GM08714 (cell line): ENCODE results near the gene NECAB2.

ENCODE experiments used
- H3K4me3 ChIP-seq: fragments of 200-500 bp; sonication (Bioruptor generic); 2 replicates; pipeline ENCODE4 v1.5.1; 2014; ENCODE audit warnings: mild to moderate bottlenecking, low read length, inconsistent platforms
- ZNF274 ChIP-seq: IDR thresholded peaks from 2 replicates; pipeline ENCODE4 v1.6.1; 2012; ENCODE audit warnings: mild to moderate bottlenecking, low read depth, low read length

NECAB2 gene

DNA sequence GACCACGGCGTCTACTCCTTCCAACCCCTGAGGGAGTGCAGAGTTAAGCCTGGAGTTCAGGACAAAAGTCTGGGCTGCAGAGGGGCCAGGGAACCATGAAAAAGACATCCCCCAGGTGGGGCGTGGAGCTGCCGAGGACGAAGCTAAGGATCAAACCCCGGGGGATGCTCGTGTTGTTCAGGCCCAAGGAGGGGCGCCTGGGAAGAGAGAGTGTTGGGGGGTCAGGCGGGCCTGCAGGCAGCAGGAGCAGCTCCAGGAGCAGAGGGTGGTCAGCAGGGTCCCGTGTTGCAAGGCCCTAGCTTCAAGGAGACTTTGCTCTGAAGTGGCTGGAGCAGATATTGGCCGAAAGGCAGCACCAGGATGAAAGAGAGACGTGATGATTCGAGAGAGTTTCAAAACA lies 26.7 kb downstream of the NECAB2 start:
- H3K4me3 ChIP-seq: no peak overlapping the region
- no peak for TF ChIP-seq ZNF274

DNA sequence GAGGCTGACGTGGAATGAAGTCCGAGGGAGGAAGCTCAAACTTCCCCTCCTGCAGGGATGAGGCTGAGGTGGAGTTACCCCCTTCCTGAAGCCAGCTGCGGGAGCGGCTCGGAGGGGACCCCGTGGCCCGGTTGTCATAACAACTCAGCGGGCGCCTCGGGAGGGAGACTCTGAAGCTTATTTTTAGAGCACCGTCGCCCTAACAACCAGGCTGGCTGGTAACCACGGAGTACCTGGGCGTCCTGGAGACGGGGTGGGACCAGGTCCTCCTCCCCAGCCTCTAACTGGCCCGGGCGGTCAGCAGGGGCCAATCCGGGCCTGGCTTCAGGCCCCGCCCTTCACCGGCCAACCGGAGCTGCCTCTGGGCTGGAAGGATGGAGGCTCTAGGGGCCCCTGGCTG lies 27.7 kb downstream of the NECAB2 start:
- no peak overlapping the region for H3K4me3 ChIP-seq
- TF ChIP-seq ZNF274: no peak

DNA sequence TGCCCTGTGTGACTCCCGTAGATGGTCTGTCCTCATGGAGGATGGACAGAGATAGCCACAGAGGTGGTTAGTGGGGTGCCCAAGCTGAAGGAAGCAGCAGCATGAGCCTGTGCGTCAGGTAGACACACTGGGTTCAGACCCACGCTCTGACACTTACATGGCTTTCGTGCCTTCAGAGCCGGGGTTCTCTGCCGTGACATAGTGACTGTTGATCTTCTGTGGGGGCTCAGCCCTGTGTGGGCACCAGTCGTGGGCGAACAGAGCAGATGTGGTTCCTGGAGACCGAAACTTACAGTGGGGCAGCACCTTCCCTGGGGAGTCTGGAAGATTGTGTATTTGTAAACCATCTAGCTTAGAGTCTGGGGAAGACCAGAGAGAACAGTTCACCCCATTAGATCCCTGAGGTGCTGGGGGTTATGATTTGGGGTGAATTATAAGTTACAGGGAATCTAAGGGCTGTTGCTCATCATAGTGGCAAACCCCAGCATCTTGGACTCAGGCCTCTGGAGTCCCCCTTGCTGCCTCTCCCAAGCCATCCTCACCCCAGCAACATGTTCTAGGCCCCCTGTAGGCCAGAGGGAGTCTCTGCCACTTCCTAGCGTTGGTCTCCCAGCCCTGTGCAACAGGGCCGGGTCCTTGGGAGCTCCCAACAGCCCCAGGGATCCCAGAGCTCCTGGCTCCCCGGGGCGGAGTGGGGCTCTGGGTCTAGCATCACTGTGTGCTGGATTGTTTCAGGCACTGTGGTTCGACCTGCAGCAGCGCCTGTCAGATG lies 28.6 kb downstream of the NECAB2 start:
- no peak for TF ChIP-seq ZNF274
- no peak overlapping the region for H3K4me3 ChIP-seq

DNA sequence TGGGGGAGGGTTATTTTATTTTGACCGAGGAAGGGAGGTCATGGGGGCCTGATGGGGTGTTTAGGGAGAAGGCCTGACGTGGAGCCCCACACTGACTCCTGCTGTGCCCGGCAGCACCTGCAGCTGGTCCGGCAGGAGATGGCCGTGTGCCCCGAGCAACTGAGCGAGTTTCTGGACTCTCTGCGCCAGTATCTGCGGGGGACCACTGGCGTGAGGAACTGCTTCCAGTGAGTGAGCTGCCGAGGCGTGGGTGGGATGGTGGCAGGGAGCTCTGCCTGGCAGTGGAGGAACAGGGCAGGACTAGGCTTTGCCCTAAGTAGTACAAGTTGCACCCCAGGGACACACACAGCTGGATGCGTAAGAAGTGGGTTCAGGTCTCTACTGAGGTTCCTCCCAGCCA lies 30.0 kb downstream of the NECAB2 start:
- no peak for TF ChIP-seq ZNF274
- H3K4me3 ChIP-seq: no peak overlapping the region

DNA sequence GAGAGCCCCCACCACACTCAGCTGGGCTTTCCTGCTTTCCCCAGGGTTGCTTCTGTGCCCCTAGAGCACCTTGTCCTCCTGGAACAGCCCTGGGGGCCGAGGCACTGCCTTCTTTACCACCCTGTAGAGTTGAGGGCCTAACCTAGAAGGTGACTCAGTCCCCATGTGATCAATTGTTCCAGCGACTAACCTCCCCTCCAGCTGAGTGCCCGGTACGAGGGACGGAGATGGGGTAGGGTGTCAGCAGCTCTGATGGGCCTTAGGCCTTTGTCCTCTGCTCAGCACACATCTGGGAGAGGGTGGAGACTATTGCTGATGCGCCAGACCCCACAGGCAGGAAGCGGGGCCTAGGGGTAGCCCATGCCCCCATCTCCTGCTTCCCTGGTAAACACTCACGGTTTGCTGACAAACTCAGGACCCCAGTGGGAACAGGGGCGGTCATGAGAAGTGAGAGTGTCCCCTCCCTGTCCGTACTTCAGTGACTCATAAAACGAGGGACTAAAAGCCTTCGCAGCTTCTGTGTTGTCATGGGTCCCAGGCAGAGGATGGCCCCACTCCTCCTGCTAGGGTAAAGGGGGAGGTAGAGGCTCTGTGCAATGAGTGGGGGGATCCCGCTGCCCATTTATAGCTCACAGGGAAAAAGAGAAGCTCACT lies 33.1 kb downstream of the NECAB2 start:
- H3K4me3 ChIP-seq: no peak overlapping the region
- no peak for TF ChIP-seq ZNF274

DNA sequence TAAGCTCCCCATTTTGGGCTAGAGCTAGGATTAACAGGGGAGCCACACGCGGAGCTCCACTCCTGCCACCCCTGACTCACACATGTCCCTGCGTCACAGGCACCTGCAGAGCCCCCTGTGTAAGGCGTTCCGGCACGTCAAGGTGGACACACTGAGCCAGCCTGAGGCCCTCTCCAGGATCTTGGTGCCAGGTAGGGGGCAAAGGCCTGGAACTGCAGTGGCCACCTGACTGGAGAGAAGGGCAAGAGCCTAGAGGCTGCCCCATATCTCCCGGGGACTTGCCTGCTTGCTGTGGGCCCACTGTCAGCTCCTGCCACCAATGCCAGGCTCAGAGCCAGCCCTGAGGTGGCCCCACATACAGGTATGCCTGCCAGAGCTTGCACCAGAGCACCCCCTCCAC lies 33.7 kb downstream of the NECAB2 start:
- H3K4me3 ChIP-seq: no peak overlapping the region
- no peak for TF ChIP-seq ZNF274

DNA sequence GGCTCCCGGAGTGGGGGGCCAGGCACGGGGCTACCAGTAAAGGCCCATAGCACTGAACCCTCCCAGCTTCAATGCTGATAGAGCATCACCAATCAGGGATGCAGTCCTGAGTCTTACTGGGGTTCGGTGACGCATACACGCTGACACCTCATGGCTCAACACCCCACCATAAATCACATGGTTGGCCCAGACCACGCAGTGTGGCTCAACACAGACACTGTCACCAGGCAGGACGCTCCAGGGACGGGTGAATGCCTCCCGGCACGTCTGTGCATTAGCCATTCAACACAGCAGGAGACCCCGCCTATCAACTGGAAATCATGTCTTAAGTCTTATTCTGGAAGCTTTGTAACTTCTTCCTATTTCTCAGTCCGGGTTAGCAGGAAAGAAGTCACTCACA lies 35.0 kb downstream of the NECAB2 start:
- no peak for TF ChIP-seq ZNF274
- H3K4me3 ChIP-seq: no peak overlapping the region

DNA sequence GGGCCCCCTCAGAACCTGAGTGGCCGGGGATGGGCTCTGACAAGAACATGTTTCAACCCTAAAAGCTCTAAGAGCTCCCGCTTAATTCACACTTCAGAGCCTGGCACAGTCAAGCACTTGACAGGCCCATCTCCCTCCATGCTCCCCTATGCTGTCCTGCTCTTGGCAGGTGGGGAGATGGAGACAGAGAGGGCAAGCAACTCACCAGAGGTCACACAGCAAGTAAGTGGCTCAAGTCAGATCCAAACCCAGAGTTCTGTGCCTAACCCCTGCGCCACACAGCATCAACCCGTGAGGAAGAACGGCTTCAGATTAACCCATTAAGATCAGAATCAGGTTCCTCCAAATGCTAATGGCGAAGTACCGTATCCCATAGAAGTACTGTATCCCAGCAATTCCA lies 36.4 kb downstream of the NECAB2 start:
- no peak for TF ChIP-seq ZNF274
- H3K4me3 ChIP-seq: no peak overlapping the region

DNA sequence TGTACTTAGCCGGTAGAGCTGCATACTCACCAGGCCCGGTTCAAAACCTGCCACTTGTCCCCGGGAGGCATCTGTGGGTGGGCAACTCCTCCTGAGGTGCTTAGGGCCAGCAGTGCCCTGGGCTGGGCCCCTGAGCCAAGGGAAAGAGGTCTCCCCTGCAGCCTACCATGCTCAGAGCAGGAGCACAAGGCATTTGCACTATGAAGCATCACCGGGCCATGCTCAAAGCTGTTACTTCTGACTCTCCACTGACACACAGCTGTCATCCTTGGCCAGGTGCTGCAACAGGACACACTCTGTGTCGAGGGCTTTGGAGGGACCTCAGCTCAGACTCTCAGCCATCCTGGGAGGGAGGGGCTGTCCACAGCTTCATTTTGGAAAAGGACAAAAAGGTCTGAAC lies 37.3 kb downstream of the NECAB2 start:
- no peak overlapping the region for H3K4me3 ChIP-seq
- TF ChIP-seq ZNF274: no peak

DNA sequence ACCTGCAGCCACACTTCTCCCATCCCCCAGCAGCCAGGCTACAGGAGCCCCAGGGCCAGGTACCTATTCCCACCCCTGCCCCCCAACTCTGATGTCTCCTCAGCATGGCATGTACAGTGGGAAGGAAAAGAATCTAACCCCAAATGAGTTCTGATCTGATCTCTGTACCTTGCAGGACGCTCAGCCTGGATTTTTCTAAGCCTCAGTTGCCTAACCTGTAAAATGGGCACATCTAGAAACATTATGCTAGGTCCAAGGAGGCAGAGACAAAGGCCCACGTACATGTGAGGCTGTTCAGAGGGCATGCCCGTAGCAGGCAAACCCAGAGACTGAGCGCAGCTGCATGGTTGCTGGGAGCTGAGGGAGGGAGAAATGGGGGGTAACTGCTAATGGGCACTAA lies 39.5 kb downstream of the NECAB2 start:
- TF ChIP-seq ZNF274: no peak
- no peak overlapping the region for H3K4me3 ChIP-seq

DNA sequence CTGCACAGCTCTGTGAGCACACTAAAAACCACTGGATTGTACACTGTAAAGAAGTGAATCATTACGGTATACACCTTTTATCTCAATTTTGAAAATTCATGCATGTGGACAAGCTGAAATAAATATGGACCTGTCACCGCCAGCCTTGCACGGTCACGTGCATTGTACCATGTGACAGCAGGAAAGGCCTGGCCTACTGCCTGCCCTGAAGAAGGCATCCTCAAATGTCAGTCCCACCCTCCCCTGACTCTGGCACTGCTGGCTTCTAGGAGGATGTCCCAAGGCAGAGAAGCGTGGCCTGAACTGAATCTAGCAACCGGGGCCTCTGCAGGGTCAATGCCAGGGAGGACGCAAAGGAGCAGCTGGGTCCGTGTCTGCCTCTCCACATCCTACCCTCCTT lies 39.9 kb downstream of the NECAB2 start:
- no peak overlapping the region for H3K4me3 ChIP-seq
- no peak for TF ChIP-seq ZNF274

DNA sequence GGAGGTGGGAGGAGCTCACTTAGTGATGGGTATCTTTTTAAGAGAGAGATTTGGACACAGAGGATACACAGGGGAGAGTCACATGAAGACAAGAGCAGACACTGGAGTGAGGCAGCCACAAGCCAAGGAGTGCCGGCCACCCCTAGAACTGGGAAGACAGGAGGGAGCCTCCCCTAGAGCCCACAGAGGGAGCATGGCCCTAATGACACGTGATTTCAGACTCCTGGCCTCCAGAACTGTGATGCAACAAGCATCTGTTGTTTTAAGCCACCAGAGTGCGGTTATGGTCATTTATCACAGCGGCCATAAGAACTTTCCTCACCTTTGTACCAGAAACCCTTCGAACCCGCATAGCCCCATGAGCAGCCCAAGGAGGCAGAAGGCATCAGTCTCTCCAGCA lies 41.2 kb downstream of the NECAB2 start:
- TF ChIP-seq ZNF274: no peak

DNA sequence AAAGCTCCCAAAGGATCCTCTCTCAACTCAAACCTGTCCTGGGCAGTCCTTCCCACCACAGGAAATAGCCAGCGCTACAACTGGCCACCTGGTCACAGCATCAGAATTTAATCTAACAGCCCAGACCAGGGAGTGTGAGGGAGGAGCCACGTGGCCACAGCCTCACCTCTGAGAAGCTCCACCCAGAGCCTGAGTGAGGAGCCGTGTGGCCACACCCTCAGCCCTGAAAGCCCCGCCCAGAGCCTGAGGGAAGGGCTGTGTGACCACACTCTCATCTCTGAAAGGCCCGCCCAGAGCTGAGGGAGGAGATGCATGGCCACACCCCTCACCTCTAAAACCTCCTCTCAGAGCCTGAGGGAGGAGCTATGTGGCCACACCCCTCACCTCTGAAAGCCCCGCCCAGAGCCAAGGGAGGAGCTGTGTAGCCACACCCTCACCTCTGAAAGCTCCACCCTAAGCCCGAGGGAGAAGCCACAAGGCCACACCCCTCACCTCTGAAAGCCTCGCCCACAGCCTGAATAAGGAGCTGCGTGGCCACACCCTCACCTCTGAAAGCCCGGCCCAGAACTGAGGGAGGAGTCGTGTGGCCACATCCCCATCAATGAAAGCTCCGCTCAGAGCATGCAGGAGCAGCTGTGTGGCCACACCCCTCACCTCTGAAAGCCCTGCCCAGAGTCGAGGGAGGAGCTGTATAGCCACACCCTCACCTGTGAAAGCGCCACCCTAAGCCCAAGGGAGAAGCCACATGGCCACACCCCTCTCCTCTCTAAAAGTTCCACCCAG lies 45.9 kb downstream of the NECAB2 start:
- H3K4me3 ChIP-seq: no peak overlapping the region
- TF ChIP-seq ZNF274: no peak

More for the DNA sequence above, 41.2 kb downstream of the NECAB2 start:
- no peak overlapping the region for H3K4me3 ChIP-seq

DNA sequence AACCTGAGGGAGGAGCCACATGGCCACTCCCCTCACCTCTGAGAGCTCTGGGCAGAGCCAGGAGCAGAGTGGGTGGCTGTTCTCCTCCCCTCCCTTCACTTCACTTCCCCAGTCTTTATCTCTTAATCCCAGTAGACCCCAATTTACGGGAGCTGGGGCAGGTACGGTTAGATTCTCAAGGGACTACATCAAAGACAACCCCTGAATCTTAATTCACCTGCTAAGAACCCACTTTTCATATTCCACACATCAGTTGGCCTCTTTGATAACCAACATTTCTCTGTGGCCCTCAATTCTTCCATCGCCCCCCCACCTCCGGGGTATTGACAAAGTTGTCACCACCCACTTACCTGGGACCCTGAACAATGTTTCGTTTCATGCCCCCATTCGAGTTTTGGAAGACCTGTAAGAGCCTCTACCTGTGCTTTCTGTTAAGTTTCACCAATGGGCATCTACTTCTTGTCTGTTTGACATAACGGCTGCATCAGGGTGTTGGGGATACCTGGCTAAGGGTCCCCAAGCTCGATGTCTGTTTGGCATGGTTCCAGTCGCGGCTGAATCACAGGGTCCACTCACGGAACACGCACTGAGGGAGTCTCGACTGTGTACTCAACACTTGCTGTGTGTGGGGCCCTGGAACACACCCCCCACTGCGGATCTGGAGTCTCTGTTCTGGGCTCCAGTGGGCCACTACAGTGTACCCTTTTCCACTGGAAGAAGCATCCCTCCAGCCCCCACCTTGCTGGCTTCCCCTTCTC lies 46.7 kb downstream of the NECAB2 start:
- no peak overlapping the region for H3K4me3 ChIP-seq
- TF ChIP-seq ZNF274: no peak
